Coronary artery (tissue), 2 donors: ENCODE results near the gene BBS9.

Source experiments
- DNase-seq: peaks from one replicate; pipeline ENCODE4 v3.0.0-alpha.2; 2017; ENCODE audit warnings: low spot score
- H3K27ac ChIP-seq, 2 donors: fragments of 200-600 bp; sonication (generic); one replicate each; pipeline ENCODE4 v1.5.1; 2016 to 2019
- H3K4me3 ChIP-seq: fragments of 200-600 bp; sonication (generic); 2 replicates; pipeline ENCODE4 v1.5.1; 2016; ENCODE audit warnings: mild to moderate bottlenecking, moderate library complexity
- TF ChIP-seq, protein P1 (sequence below): fragments of 200-600 bp; sonication (generic); IDR thresholded peaks from one replicate; pipeline ENCODE4 v1.5.1; 2019; ENCODE audit warnings: antibody characterized with exemption

The BBS9 gene

GRCh38 chr7:33601101-33601500, 471.7 kb downstream of the BBS9 start:
- TF ChIP-seq, protein P1, sequence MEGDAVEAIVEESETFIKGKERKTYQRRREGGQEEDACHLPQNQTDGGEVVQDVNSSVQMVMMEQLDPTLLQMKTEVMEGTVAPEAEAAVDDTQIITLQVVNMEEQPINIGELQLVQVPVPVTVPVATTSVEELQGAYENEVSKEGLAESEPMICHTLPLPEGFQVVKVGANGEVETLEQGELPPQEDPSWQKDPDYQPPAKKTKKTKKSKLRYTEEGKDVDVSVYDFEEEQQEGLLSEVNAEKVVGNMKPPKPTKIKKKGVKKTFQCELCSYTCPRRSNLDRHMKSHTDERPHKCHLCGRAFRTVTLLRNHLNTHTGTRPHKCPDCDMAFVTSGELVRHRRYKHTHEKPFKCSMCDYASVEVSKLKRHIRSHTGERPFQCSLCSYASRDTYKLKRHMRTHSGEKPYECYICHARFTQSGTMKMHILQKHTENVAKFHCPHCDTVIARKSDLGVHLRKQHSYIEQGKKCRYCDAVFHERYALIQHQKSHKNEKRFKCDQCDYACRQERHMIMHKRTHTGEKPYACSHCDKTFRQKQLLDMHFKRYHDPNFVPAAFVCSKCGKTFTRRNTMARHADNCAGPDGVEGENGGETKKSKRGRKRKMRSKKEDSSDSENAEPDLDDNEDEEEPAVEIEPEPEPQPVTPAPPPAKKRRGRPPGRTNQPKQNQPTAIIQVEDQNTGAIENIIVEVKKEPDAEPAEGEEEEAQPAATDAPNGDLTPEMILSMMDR = no peak
- no peak overlapping the region for H3K4me3 ChIP-seq
- H3K27ac ChIP-seq = no peak overlapping the region
- DNase-seq = no peak

DNA sequence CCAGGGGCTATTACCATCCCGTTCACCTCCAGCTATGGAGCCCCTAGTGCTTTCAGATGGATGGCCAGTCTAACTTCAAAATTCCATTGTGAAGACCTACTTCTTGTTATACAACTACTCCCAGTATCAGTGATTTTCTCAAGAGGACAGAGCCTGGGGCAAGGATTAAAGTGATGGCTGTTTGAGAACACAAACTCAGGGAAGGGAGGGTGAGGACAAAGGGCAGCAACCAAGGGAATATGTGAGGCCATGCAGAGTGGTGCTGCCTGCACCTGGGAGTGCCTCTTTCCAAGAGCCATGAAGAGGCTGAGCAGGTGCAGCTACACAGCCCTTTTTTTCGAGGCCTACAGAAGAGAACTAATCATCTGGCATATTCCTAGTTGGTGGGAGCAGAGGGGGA, 472.5 kb downstream of the BBS9 start:
- Histone ChIP-seq H3K4me3 (no peak overlapping the region), H3K27ac (no peak overlapping the region)
- DNase-seq = no peak
- TF ChIP-seq, protein P1 = no peak

- DNase-seq = no peak
- H3K4me3 ChIP-seq = no peak overlapping the region
- no peak overlapping the region for H3K27ac ChIP-seq
- TF ChIP-seq, protein P1 = no peak
Observed at GRCh38 chr7:33604056-33604455, 474.7 kb downstream of the BBS9 start.

DNA sequence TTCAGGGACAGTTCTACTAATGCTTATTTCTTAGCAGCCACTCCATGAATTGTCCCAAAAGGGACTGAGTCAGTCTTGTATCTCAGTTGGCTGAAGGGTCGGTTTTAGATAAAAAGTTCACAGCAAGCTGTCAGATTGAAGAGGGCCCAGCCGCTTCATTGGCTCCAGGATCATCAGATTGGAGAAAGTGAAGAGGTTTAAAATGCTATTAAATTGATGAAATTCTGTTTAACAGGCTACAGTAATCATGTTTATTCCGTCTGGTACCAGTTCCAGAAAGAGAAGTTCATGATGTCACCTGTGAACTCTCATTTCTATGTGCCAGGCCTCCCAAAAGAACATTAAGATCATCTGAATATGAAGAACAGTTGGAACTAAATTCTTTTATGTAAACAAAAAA, 481.6 kb downstream of the BBS9 start:
- TF ChIP-seq, protein P1 = no peak
- Histone ChIP-seq H3K4me3 (no peak overlapping the region), H3K27ac (no peak overlapping the region)
- DNase-seq = no peak

DNA sequence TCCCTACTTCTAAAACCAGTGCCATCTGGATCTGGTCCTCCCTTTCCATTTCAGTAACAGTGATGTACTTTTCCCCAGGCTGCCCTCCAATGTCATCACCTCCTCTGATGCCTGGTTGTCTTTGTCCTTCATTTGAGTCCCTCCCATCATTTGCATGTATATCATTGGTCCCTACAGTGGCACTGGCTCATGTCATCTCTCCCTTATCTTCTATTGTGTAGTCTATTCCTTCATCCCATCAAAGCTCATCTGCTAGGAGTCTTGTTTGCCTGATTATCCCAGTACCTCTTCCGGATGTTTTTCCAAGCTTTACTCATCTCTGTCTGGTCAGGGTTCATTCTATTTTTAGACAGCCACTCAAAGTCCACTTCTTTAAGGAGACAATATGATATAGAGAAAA, 483.1 kb downstream of the BBS9 start:
- TF ChIP-seq, protein P1 = no peak
- Histone ChIP-seq H3K4me3 (no peak overlapping the region), H3K27ac (no peak overlapping the region)
- DNase-seq = no peak

GRCh38 chr7:33614357-33615117, 485.2 kb downstream of the BBS9 start:
- Histone ChIP-seq H3K4me3 (no peak overlapping the region), H3K27ac (no peak overlapping the region)
- no peak for DNase-seq
- TF ChIP-seq, protein P1 = no peak

GRCh38 chr7:33616752-33617151, 487.4 kb downstream of the BBS9 start:
- DNase-seq = no peak
- Histone ChIP-seq H3K4me3 (no peak overlapping the region), H3K27ac (no peak overlapping the region)
- TF ChIP-seq, protein P1 = no peak
